Stimulated activated naive CD4-positive, alpha-beta T cell (primary cell): ENCODE results near the gene GRIK4.

Experiments
- DNase-seq, 6 experiments: peaks; one replicate each; lab custom pipeline; 2025; lab: John Stamatoyannopoulos, UW

The GRIK4 gene

GRCh38 chr11:120525261-120526171 lies 14.0 kb downstream of the GRIK4 start:
- no peak for DNase-seq

- DNase-seq = no peak
Observed at GRCh38 chr11:120526241-120526640, 14.7 kb downstream of the GRIK4 start.

DNA sequence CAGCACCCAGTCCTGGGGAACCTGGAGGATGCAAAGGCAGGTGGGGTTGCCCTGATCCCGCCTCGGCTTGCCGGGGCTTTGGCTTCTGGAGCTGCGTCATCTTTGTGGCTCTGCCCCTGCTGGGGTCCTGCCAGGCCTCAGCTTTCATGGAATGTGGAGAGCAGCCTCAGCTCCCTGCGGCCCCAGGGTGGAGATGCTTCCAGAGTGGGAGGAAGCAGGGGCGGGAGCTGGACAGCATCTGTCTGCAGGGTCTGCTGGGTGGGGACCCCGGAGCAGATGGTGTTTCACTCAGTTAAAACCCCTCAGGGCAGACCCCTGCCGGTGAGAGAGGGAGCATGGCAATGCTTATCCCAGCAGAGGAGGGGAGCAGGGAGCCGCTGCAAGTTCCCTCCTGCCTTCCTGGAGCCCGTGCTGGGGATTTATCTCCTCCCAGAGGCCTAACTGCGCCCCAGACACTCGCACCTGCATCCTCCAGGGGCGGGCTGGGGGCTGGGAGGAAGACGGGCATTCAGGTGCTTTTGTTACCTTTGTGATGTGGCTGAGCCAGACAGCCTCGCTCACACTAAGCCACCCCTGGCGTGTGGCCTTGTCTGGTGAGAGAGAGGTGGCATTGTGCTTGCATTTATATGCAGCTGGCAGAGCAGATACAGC lies 15.7 kb downstream of the GRIK4 start:
- DNase-seq = no peak

DNA sequence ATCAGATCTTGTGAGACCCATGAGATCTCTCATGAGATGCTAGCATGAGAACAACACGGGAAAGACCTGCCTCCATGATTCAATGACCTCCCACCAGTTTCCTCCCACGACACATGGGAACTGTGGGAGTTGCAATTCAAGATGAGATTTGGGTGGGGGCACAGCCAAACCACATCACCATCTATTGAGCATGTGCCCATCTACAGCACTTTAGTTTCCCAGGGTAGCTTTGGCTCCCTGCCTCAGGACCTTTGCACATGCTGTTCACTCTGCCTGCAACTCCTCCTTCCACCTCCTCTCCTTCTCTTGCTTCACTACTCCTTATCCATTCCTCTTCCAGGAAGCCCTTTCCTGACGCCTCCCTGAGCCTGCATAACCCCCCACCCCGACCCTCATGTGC lies 17.2 kb downstream of the GRIK4 start:
- no peak for DNase-seq

DNA sequence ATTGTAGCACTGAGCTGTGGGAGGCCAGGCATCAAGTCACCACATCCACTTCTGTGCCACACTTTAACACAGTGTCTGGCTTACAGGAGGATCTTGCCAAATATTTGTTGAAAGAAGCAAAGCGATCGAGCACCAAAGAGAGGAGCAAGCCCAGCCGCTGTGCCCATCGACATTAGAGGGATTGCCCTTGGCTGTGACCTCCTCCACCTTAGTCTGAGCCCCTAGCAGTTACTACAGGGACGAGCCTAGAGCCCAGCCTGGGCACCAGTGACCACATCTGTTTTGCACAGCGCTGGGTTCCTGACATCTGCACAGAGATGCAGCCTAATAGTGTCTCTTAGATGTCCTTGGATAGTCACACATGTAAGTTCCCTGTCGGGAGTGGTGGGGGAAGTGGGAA lies 17.7 kb downstream of the GRIK4 start:
- no peak for DNase-seq

DNA sequence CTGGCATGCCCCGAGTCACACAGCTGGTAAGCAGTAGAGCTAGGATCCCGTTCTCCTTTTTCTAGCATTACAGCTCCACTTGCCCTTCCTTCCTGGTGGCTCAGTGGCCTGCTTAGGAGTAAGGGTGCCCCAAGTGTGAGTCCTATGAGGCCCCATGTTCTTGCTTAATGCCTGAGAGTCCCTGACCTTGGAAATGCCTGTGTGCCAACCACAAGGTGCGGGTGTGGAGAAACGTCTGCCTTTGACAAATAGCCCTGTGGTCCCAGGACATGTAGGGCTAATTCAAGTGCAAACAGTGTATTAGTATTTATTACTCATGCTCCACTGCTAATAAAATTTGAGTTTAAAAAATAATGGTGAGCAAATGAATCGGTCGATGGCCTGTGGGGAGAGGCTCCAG lies 18.4 kb downstream of the GRIK4 start:
- no peak for DNase-seq

- DNase-seq = no peak
Observed at GRCh38 chr11:120532082-120532831, 20.7 kb downstream of the GRIK4 start.

GRCh38 chr11:120532832-120533196 lies 21.3 kb downstream of the GRIK4 start:
- DNase-seq = no peak

GRCh38 chr11:120536091-120536796 lies 24.7 kb downstream of the GRIK4 start:
- DNase-seq = no peak

GRCh38 chr11:120536797-120537169 lies 25.2 kb downstream of the GRIK4 start:
- DNase-seq = no peak

GRCh38 chr11:120537996-120538395 lies 26.4 kb downstream of the GRIK4 start:
- DNase-seq = no peak

DNA sequence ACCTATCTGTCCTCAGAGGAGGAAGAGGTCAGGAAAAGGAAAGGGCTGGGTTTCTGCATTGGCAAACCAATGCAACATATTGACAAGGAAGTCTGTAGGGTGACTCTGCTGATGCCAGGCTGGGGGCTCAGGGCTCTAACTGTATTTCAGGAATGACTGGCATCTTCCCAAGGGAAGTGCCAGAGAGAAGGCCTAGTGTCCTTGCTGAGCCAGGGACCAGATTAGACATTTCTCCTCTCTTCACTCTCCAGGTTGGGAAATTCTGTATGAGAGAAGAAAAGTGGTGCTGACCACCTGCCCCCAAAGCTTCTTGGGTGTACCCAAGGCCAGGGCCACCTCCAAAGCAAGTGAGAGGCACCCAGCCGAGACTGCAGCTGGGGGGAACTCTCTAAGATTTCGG lies 27.2 kb downstream of the GRIK4 start:
- no peak for DNase-seq

- no peak for DNase-seq
Observed at GRCh38 chr11:120539667-120540369, 28.3 kb downstream of the GRIK4 start.

DNA sequence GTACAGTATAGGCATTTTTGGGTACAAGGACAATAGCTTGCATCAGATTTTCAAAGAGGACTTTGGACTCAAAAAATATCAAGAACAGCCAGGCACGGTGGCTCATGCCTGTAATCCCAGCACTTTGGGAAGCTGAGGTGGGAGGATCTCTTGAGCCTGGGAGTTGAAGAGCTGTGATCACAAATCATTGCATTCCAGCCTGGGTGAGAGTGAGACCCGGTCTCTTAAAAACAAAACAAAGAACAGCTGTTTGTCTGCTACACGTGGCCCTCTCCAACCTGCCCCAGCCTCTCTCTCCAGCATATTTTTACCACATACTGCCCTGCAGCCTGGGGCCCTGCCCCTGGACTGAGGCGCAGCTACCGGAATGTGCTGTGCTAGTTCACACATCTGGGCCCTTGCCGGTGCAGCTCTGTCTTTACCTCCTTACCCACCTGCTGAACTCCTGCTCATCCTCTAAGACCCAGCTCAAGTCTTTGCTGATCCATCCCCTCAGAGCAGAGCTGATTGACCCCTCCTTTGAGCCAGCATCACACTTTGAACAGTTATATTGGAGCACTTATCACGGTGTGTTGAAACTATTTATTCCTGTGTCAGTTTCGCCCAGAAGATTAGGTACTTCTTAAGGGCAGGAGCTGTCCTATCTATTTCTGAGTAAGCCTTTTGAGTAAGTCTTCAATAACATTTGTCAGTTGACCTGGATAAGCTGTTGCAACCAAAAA lies 29.4 kb downstream of the GRIK4 start:
- DNase-seq = no peak

DNA sequence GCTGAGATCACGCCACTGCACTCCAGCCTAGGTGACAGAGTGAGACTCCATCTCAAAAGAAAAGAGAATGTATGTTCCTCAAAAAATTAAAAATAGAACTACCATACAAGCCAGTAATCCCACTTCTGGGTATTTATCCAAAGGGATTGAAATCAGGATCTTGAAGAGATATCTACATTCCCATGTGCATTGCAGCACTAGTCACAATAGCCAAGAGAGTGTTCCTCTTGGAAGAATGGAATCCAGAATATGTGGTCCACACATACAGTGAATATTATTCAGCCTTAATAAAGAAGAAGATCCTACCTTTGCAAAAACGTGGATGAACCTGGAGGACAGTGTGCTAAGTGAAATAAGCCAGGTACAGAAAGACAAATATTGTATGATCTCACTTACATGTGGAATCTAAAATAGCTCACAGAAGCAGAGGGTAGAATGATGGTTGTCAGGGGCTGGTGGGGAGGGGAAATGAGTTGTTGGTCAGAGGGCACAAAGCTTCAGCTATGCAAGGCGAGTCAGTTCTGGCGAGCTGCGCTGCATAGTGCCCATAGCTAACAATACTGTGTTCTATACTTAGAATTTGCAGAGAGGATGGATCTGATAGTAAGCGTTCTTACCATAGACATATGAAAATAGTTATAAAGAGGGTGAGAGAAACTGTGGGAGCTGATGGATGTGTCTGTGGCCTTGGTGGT lies 32.1 kb downstream of the GRIK4 start:
- DNase-seq = no peak

GRCh38 chr11:120545813-120546212 lies 34.3 kb downstream of the GRIK4 start:
- no peak for DNase-seq

GRCh38 chr11:120546312-120547205 lies 35.0 kb downstream of the GRIK4 start:
- DNase-seq = no peak

- no peak for DNase-seq
Observed at GRCh38 chr11:120547316-120547715, 35.8 kb downstream of the GRIK4 start.
